Nephron (organoid): ENCODE measurements around the gene DSCAML1.

Source experiments
- H3K27ac Mint-ChIP-seq, 3 experiments: 2 replicates each; pipeline ENCODE4 v1.8.0; 2020; ENCODE audit warnings: mixed read lengths in 3 of 3, mild to moderate bottlenecking in 2 of 3, moderate library complexity in 1 of 3
- H3K27me3 Mint-ChIP-seq: 2 replicates; pipeline ENCODE4 v1.8.0; 2021; ENCODE audit warnings: low read depth, mild to moderate bottlenecking, moderate library complexity, mixed read lengths
- H3K36me3 Mint-ChIP-seq: 2 replicates; pipeline ENCODE4 v1.8.0; 2020; ENCODE audit warnings: low read depth, mixed read lengths
- H3K4me1 Mint-ChIP-seq: 2 replicates; pipeline ENCODE4 v1.8.0; 2020; ENCODE audit warnings: mixed read lengths
- H3K4me3 Mint-ChIP-seq, 3 experiments: 2 replicates each; pipeline ENCODE4 v1.8.0; 2020; ENCODE audit warnings: mild to moderate bottlenecking in 3 of 3, mixed read lengths in 3 of 3, moderate library complexity in 2 of 3
- H3K9me3 Mint-ChIP-seq: 2 replicates; pipeline ENCODE4 v1.8.0; 2020; ENCODE audit warnings: mixed read lengths
- TF ChIP-seq, protein P1 (sequence below), 3 experiments: fragments of 200-600 bp; sonication (generic); IDR thresholded peaks; one replicate each; pipeline ENCODE4 v1.5.0; 2021; ENCODE audit warnings: antibody characterized with exemption in 3 of 3; ENCODE audit not compliant: unreplicated experiment in 3 of 3

The DSCAML1 gene

DNA sequence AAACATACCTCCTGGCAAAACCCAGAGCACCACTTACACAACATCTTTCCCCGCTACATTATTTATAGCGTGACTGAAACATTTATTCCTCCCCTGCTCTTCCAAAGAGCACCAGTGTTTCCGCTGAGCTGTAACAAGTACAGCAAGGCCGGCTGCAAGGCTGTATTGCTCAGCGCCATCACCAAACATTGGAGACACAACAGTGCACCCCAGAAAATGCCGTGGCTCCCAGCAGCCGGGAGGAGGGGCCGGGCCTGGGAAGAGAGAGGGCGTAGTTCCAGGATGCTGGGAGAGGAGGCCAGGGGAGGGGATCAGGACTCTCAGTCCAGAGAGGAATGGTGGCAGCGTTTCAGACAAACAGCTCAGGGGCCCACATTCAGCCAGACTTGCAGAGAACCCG, 133.2 kb downstream of the DSCAML1 start:
- TF ChIP-seq, protein P1, sequence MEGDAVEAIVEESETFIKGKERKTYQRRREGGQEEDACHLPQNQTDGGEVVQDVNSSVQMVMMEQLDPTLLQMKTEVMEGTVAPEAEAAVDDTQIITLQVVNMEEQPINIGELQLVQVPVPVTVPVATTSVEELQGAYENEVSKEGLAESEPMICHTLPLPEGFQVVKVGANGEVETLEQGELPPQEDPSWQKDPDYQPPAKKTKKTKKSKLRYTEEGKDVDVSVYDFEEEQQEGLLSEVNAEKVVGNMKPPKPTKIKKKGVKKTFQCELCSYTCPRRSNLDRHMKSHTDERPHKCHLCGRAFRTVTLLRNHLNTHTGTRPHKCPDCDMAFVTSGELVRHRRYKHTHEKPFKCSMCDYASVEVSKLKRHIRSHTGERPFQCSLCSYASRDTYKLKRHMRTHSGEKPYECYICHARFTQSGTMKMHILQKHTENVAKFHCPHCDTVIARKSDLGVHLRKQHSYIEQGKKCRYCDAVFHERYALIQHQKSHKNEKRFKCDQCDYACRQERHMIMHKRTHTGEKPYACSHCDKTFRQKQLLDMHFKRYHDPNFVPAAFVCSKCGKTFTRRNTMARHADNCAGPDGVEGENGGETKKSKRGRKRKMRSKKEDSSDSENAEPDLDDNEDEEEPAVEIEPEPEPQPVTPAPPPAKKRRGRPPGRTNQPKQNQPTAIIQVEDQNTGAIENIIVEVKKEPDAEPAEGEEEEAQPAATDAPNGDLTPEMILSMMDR (IDR thresholded peaks at IDR 0.05; ENCODE audit: unreplicated experiment in 3 of 3) = no peak
- Mint-ChIP-seq H3K9me3 (no peaks in the 10 kb centered on the region), H3K27ac (peak overlapping the region; percentile 83 to 93 (median 85)), H3K27me3 (peaks cover 35% of the 10 kb centered on the region), H3K4me1 (peaks cover 45% of the 10 kb centered on the region), H3K36me3 (peaks cover 4% of the 10 kb centered on the region), H3K4me3 (peak overlapping the region; percentile 64 to 69 (median 69))

DNA sequence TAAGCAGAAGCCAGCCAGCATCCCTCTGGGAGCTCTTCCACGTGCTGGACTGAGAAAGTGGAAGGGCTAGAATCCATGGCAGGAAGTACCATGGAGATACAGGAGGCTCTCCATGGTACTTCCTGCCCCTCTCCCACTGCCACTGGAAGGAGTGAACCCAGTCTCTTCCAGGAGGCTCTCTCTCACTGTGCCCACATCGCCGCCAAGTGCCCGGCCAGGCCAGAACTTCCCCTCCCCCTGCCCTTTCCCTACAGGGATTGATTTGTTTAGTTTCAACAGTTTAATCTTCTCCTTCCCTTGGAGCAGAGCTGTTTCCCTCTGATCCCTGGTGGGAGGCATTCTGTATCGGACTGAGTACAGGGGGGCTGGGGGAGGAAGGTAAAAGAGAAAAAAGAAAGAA, 133.6 kb downstream of the DSCAML1 start:
- no peaks in the 10 kb centered on the region for H3K9me3 Mint-ChIP-seq
- peaks cover 4% of the 10 kb centered on the region for H3K36me3 Mint-ChIP-seq
- H3K27me3 Mint-ChIP-seq = peaks cover 32% of the 10 kb centered on the region

DNA sequence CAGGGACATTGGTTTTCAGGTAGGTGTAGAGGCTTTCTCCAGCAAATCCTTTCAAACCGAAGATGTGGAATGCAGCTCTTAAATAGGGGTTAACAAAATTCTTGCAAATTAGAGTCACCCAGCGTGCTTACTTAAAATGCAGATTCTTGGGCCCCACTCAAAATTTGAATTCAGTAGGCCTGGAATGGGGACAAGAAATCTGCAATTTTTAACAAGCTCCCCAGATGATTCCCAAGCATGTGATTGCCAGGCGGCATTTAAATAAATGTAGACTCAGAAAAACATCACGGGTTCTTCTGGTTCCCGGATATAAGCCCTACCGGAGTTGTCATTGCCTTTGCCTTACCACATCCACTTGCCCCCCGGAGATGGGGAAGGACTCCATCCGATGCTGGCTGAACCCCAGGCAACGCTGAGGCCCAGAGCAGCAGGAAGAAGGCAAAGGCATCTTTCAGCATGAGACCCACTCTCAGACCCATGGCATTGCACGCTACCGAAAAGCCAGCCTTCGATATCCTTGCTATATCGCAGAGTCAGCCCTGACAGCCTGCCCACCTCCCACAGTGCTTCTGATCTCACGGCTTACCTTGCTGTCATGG, 134.2 kb downstream of the DSCAML1 start:
- TF ChIP-seq, protein P1 (IDR thresholded peaks at IDR 0.05; ENCODE audit: unreplicated experiment in 3 of 3) = no peak
- Mint-ChIP-seq H3K9me3 (no peaks in the 10 kb centered on the region), H3K4me3 (no peak overlapping the region), H3K36me3 (peaks cover 4% of the 10 kb centered on the region), H3K4me1 (peaks cover 42% of the 10 kb centered on the region), H3K27ac (peak overlapping the region; percentile 83 to 93 (median 85)), H3K27me3 (peaks cover 27% of the 10 kb centered on the region)

More for the DNA sequence above, 133.6 kb downstream of the DSCAML1 start:
- Mint-ChIP-seq H3K27ac (peak overlapping the region; percentile 83 to 93 (median 85)), H3K4me1 (peaks cover 45% of the 10 kb centered on the region), H3K4me3 (peak overlapping the region in 2 of 3 experiments; percentile 23 to 69)
- TF ChIP-seq, protein P1 (IDR thresholded peaks at IDR 0.05; ENCODE audit: unreplicated experiment in 3 of 3) = no peak

DNA sequence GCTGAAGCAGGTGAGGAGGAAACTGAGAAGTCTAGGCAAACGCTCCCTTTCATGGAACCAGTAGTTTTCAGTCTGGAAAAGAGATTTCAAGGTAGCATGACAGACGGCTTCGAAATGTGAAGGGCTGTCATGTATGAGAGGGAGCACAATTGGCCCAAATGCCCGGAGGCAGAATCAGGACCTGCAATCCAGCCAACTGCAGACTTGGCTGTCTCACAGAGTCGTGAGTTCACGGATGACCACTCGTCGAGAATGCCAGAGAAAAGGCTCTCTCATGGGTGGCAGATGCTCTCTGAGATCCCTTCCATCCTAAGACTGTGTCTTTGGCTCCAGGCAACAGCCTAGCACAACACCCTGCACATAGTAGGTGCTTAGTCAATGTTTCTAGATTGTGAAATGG, 134.8 kb downstream of the DSCAML1 start:
- TF ChIP-seq, protein P1 (IDR thresholded peaks at IDR 0.05; ENCODE audit: unreplicated experiment in 3 of 3) = no peak
- Mint-ChIP-seq H3K4me1 (peaks cover 37% of the 10 kb centered on the region), H3K36me3 (no peaks in the 10 kb centered on the region), H3K4me3 (no peak overlapping the region), H3K27me3 (peaks cover 23% of the 10 kb centered on the region), H3K9me3 (no peaks in the 10 kb centered on the region), H3K27ac (peak overlapping the region in 1 of 3 experiments; percentile 8)

DNA sequence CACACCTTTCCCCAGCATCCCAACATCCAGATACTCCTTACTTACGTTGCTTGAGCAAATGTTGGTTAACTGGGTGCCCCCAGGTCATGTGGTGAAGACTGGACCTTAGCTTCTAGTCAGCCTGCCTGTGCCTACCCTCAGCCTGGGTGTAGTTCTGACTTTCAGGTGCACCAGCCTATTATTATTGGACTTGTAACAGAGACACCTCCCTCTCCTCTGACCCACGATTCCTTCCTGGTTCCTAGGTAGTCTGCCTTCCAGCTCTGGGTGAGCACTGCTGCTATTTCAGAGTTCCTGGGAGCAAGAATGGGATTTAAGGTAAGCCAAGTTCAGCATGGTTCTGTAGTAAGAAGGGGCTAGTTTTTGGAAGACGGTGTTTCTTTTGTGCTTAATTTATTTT, 138.2 kb downstream of the DSCAML1 start:
- Mint-ChIP-seq H3K4me3 (no peak overlapping the region), H3K27ac (no peak overlapping the region), H3K4me1 (peaks cover 26% of the 10 kb centered on the region), H3K27me3 (peaks cover 39% of the 10 kb centered on the region), H3K9me3 (no peaks in the 10 kb centered on the region), H3K36me3 (no peaks in the 10 kb centered on the region)
- TF ChIP-seq, protein P1 (IDR thresholded peaks at IDR 0.05; ENCODE audit: unreplicated experiment in 3 of 3) = no peak

DNA sequence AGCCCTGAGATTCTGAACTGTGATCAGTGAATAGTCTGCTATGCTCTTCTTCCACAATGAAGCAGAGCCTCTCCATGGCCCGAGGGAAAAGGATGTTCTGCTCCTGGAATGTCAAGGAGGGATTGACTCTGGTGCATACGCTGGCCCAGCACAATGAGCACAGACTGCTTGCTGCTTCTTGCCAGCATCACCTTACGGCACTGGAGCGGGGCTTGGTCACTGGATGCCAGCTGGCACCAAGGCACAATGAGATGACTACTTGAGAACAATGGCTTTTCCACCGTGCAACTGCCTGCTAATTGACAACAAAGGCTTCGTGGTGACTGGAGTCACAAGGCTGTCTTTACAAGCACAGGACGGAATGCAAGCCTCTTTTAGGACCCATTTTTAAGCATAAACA, 139.2 kb downstream of the DSCAML1 start:
- H3K36me3 Mint-ChIP-seq = no peaks in the 10 kb centered on the region
- TF ChIP-seq, protein P1 (IDR thresholded peaks at IDR 0.05; ENCODE audit: unreplicated experiment in 3 of 3) = no peak
- no peak overlapping the region for H3K27ac Mint-ChIP-seq
- no peaks in the 10 kb centered on the region for H3K9me3 Mint-ChIP-seq
- H3K27me3 Mint-ChIP-seq = peaks cover 36% of the 10 kb centered on the region
- H3K4me1 Mint-ChIP-seq = peaks cover 17% of the 10 kb centered on the region
- H3K4me3 Mint-ChIP-seq = no peak overlapping the region
